ENCODE results near the gene PHF12. TPM values are rescaled to one million over a fixed set of nuclear protein-coding genes. Genes with fewer than 3 reads are reported as not detected.

The PHF12 gene
- total and polyA plus RNA-seq, 2 donors (not counting 1 experiment from before 2014, with no cell fraction given), result 10.1 to 14.2 TPM

- H3K9me3 ChIP-seq (ENCODE audit: control insufficient read depth, insufficient read depth, low read depth, low read length), result no peaks in the 10 kb centered on the region
- H3K27me3 ChIP-seq (ENCODE audit: control insufficient read depth, insufficient read depth, low read length), result no peaks in the 10 kb centered on the region
- no peak overlapping the region for H3K9ac ChIP-seq (ENCODE audit: insufficient read depth, low read length)
- no peaks in the 10 kb centered on the region for H3K36me3 ChIP-seq (ENCODE audit: control insufficient read depth, insufficient read depth, low read length)
- no peaks in the 10 kb centered on the region for H4K20me1 ChIP-seq (ENCODE audit: control insufficient read depth, extremely low read depth, insufficient read depth, low read length)
- H3K4me3 ChIP-seq (replicated peaks in 1 of 4; ENCODE audit: control extremely low read depth in 1 of 4, insufficient read depth in 1 of 4, low read depth in 3 of 4, low read length in 4 of 4), result no peak overlapping the region
- H3K4me1 ChIP-seq (ENCODE audit: control insufficient read depth, extremely low read depth, insufficient read depth, low read length), result no peaks in the 10 kb centered on the region
- TF ChIP-seq EZH2 (IDR thresholded peaks at IDR 0.05; ENCODE audit: low read length, missing control alignments), result no peak
- no peak for TF ChIP-seq CTCF (conservative IDR thresholded peaks at IDR 0.05 in 1 of 2, IDR thresholded peaks at IDR 0.05 in 1 of 2; ENCODE audit: low read depth in 1 of 2, low read length in 2 of 2)
- DNase-seq (ENCODE audit: low read depth in 2 of 2), result no peak
- H3K79me2 ChIP-seq (ENCODE audit: control insufficient read depth, insufficient read depth, low read length), result no peaks in the 10 kb centered on the region
- H3K27ac ChIP-seq (ENCODE audit: insufficient read depth, low read length), result no peak overlapping the region
- H3K4me2 ChIP-seq (ENCODE audit: extremely low read depth, insufficient read depth, low read length), result no peak overlapping the region
- no peak overlapping the region for H2AFZ ChIP-seq (ENCODE audit: low read length)
These were observed 80.2 kb downstream of the PHF12 start for GRCh38 chr17:28871056-28871579.

- no peaks in the 10 kb centered on the region for H3K36me3 ChIP-seq (ENCODE audit: control insufficient read depth, insufficient read depth, low read length)
- H3K27me3 ChIP-seq (ENCODE audit: control insufficient read depth, insufficient read depth, low read length), result no peaks in the 10 kb centered on the region
- no peak overlapping the region for H3K27ac ChIP-seq (ENCODE audit: insufficient read depth, low read length)
- no peak overlapping the region for H3K9ac ChIP-seq (ENCODE audit: insufficient read depth, low read length)
- no peak for DNase-seq (ENCODE audit: low read depth in 2 of 2)
- H4K20me1 ChIP-seq (ENCODE audit: control insufficient read depth, extremely low read depth, insufficient read depth, low read length), result no peaks in the 10 kb centered on the region
- no peak overlapping the region for H3K4me2 ChIP-seq (ENCODE audit: extremely low read depth, insufficient read depth, low read length)
- H2AFZ ChIP-seq (ENCODE audit: low read length), result no peak overlapping the region
- TF ChIP-seq EZH2 (IDR thresholded peaks at IDR 0.05; ENCODE audit: low read length, missing control alignments) (no peak), CTCF (conservative IDR thresholded peaks at IDR 0.05 in 1 of 2, IDR thresholded peaks at IDR 0.05 in 1 of 2; ENCODE audit: low read depth in 1 of 2, low read length in 2 of 2) (no peak)
- H3K79me2 ChIP-seq (ENCODE audit: control insufficient read depth, insufficient read depth, low read length), result no peaks in the 10 kb centered on the region
- no peaks in the 10 kb centered on the region for H3K9me3 ChIP-seq (ENCODE audit: control insufficient read depth, insufficient read depth, low read depth, low read length)
- H3K4me1 ChIP-seq (ENCODE audit: control insufficient read depth, extremely low read depth, insufficient read depth, low read length), result no peaks in the 10 kb centered on the region
- H3K4me3 ChIP-seq (replicated peaks in 1 of 4; ENCODE audit: control extremely low read depth in 1 of 4, insufficient read depth in 1 of 4, low read depth in 3 of 4, low read length in 4 of 4), result no peak overlapping the region
These were observed 84.0 kb downstream of the PHF12 start for GRCh38 chr17:28867276-28867675.

DNA sequence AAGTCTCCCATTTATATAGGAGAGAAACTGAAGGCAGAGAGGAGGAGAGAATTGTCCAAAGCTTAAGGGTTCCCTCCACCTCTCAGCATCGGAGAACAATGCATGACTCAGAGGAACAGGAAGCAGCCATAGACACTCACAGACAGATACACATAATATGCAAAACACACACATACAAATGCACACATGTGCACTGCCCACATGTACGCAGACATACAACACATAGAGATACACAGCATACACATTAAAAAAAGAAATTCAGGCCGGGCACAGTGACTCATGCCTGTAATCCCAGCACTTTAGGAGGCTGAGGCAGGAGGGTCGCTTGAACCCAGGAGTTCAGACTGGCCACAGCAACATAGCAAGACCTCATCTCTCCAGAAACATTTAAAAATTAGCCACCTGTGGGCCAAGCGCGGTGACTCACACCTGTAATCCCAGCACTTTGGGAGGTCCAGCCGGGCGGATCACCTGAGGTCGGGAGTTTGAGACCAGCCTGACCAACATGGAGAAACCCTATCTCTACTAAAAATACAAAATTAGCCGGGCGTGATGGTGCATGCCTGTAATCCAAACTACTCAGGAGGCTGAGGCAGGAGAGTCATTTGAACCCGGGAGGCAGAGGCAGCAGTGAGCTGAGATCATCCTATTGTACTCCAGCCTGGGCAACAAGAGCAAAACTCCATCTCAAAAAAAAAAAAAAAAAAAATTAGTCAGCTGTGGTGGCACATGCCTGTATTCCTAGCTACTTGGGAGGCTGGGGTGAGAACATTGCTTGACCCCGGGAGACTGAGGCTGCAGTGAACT lies 85.2 kb downstream of the PHF12 start:
- no peak overlapping the region for H3K4me3 ChIP-seq (replicated peaks in 1 of 4; ENCODE audit: control extremely low read depth in 1 of 4, insufficient read depth in 1 of 4, low read depth in 3 of 4, low read length in 4 of 4)
- no peak overlapping the region for H3K9ac ChIP-seq (ENCODE audit: insufficient read depth, low read length)
- H3K79me2 ChIP-seq (ENCODE audit: control insufficient read depth, insufficient read depth, low read length), result no peaks in the 10 kb centered on the region
- H4K20me1 ChIP-seq (ENCODE audit: control insufficient read depth, extremely low read depth, insufficient read depth, low read length), result no peaks in the 10 kb centered on the region
- no peaks in the 10 kb centered on the region for H3K9me3 ChIP-seq (ENCODE audit: control insufficient read depth, insufficient read depth, low read depth, low read length)
- no peak overlapping the region for H3K27ac ChIP-seq (ENCODE audit: insufficient read depth, low read length)
- H3K4me2 ChIP-seq (ENCODE audit: extremely low read depth, insufficient read depth, low read length), result no peak overlapping the region
- no peaks in the 10 kb centered on the region for H3K27me3 ChIP-seq (ENCODE audit: control insufficient read depth, insufficient read depth, low read length)
- H3K4me1 ChIP-seq (ENCODE audit: control insufficient read depth, extremely low read depth, insufficient read depth, low read length), result no peaks in the 10 kb centered on the region
- no peak for TF ChIP-seq CTCF (conservative IDR thresholded peaks at IDR 0.05 in 1 of 2, IDR thresholded peaks at IDR 0.05 in 1 of 2; ENCODE audit: low read depth in 1 of 2, low read length in 2 of 2)
- no peak for TF ChIP-seq EZH2 (IDR thresholded peaks at IDR 0.05; ENCODE audit: low read length, missing control alignments)
- no peaks in the 10 kb centered on the region for H3K36me3 ChIP-seq (ENCODE audit: control insufficient read depth, insufficient read depth, low read length)
- H2AFZ ChIP-seq (ENCODE audit: low read length), result no peak overlapping the region
- no peak for DNase-seq (ENCODE audit: low read depth in 2 of 2)
